Measurements from ENCODE around the gene HLA-DMA. TPM values are rescaled to one million over a fixed set of nuclear protein-coding genes. Genes with fewer than 3 reads are reported as not detected.

HLA-DMA gene
- total and polyA plus RNA-seq, 2 of the 13 experiments (the other 11 are each of a cell fraction or from before 2014, with no cell fraction given): 0.70 to 0.71 TPM

DNA sequence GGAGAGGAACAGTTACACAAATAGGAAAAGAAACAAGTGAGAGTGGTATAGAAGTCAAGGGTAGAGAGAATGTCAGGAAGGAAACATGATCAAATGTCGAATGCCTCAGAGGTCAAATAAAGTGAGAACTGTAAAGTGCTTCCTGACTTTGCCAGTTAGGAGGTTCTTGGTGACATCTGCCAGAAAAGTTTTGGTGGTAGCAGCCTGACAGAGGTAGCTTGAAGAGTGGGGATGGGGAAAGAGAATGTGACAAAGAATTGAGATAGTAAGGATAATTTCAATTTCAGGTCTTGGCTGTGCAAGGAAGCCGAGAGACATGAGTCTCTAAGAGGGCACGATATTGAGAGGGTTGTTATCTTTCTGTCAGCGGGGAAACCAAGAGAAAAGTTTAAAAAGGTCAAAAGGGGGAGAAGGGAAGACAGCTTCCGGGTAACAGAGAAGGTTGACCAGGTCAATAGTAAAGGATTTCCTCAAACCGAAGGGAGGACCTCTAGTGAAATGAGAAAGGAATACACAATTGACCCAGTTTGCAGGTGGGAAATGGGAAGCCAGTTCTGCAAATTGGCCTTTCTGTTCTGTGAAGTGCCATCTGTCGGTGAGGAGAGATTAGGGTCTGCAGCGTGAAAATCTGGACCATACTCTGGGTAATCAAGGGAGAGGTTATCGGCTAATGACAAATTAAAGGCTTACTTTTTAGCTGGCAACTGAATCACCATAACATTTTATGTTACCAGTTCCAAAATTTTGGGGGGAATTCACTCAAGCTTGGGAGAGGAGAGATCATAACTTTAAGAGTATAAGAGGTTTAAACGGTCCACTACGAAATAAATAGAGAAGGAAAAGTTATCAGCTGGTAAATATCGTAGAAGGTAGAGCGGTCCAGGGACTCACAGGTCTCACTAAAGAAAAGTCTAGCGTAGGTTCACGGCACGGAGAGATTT lies 14.5 kb upstream of the HLA-DMA start (continued):
- TF ChIP-seq, protein P1, sequence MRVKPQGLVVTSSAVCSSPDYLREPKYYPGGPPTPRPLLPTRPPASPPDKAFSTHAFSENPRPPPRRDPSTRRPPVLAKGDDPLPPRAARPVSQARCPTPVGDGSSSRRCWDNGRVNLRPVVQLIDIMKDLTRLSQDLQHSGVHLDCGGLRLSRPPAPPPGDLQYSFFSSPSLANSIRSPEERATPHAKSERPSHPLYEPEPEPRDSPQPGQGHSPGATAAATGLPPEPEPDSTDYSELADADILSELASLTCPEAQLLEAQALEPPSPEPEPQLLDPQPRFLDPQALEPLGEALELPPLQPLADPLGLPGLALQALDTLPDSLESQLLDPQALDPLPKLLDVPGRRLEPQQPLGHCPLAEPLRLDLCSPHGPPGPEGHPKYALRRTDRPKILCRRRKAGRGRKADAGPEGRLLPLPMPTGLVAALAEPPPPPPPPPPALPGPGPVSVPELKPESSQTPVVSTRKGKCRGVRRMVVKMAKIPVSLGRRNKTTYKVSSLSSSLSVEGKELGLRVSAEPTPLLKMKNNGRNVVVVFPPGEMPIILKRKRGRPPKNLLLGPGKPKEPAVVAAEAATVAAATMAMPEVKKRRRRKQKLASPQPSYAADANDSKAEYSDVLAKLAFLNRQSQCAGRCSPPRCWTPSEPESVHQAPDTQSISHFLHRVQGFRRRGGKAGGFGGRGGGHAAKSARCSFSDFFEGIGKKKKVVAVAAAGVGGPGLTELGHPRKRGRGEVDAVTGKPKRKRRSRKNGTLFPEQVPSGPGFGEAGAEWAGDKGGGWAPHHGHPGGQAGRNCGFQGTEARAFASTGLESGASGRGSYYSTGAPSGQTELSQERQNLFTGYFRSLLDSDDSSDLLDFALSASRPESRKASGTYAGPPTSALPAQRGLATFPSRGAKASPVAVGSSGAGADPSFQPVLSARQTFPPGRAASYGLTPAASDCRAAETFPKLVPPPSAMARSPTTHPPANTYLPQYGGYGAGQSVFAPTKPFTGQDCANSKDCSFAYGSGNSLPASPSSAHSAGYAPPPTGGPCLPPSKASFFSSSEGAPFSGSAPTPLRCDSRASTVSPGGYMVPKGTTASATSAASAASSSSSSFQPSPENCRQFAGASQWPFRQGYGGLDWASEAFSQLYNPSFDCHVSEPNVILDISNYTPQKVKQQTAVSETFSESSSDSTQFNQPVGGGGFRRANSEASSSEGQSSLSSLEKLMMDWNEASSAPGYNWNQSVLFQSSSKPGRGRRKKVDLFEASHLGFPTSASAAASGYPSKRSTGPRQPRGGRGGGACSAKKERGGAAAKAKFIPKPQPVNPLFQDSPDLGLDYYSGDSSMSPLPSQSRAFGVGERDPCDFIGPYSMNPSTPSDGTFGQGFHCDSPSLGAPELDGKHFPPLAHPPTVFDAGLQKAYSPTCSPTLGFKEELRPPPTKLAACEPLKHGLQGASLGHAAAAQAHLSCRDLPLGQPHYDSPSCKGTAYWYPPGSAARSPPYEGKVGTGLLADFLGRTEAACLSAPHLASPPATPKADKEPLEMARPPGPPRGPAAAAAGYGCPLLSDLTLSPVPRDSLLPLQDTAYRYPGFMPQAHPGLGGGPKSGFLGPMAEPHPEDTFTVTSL (CRISPR knock-in tag; IDR thresholded peaks at IDR 0.05; ENCODE audit: borderline replicate concordance): peak; percentile 56; the same call in 1 of the 2 replicates
- TF ChIP-seq ZNF292 (CRISPR knock-in tag; IDR thresholded peaks at IDR 0.05; ENCODE audit: borderline replicate concordance, low read depth): no peak
- no peak for TF ChIP-seq KLF13 (CRISPR knock-in tag; IDR thresholded peaks at IDR 0.05)
- TF ChIP-seq, protein P2, sequence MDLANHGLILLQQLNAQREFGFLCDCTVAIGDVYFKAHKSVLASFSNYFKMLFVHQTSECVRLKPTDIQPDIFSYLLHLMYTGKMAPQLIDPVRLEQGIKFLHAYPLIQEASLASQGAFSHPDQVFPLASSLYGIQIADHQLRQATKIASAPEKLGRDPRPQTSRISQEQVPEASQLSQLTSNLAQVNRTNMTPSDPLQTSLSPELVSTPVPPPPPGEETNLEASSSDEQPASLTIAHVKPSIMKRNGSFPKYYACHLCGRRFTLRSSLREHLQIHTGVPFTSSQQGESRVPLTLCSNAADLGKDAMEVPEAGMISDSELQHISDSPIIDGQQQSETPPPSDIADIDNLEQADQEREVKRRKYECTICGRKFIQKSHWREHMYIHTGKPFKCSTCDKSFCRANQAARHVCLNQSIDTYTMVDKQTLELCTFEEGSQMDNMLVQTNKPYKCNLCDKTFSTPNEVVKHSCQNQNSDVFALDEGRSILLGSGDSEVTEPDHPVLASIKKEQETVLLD (CRISPR knock-in tag; IDR thresholded peaks at IDR 0.05; ENCODE audit: low read depth): no peak
- no peak for TF ChIP-seq ZSCAN25 (CRISPR knock-in tag; IDR thresholded peaks at IDR 0.05)
- TF ChIP-seq ZBTB7B (CRISPR knock-in tag; IDR thresholded peaks at IDR 0.05): no peak; the same call in 1 of the 2 replicates
- TF ChIP-seq MYNN (CRISPR knock-in tag; IDR thresholded peaks at IDR 0.05; ENCODE audit: low read depth): no peak
- TF ChIP-seq STAG1 (CRISPR knock-in tag; IDR thresholded peaks at IDR 0.05): peak; percentile 39; the same call in 1 of the 2 replicates
- TF ChIP-seq, protein P3, sequence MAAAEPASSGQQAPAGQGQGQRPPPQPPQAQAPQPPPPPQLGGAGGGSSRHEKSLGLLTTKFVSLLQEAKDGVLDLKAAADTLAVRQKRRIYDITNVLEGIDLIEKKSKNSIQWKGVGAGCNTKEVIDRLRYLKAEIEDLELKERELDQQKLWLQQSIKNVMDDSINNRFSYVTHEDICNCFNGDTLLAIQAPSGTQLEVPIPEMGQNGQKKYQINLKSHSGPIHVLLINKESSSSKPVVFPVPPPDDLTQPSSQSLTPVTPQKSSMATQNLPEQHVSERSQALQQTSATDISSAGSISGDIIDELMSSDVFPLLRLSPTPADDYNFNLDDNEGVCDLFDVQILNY (CRISPR knock-in tag; conservative IDR thresholded peaks at IDR 0.05): no peak
- no peak for TF ChIP-seq CAMTA2 (CRISPR knock-in tag; IDR thresholded peaks at IDR 0.05; ENCODE audit: borderline replicate concordance)
- no peak for TF ChIP-seq TMF1 (CRISPR knock-in tag; IDR thresholded peaks at IDR 0.05; ENCODE audit: low read depth)
- TF ChIP-seq, protein P4, sequence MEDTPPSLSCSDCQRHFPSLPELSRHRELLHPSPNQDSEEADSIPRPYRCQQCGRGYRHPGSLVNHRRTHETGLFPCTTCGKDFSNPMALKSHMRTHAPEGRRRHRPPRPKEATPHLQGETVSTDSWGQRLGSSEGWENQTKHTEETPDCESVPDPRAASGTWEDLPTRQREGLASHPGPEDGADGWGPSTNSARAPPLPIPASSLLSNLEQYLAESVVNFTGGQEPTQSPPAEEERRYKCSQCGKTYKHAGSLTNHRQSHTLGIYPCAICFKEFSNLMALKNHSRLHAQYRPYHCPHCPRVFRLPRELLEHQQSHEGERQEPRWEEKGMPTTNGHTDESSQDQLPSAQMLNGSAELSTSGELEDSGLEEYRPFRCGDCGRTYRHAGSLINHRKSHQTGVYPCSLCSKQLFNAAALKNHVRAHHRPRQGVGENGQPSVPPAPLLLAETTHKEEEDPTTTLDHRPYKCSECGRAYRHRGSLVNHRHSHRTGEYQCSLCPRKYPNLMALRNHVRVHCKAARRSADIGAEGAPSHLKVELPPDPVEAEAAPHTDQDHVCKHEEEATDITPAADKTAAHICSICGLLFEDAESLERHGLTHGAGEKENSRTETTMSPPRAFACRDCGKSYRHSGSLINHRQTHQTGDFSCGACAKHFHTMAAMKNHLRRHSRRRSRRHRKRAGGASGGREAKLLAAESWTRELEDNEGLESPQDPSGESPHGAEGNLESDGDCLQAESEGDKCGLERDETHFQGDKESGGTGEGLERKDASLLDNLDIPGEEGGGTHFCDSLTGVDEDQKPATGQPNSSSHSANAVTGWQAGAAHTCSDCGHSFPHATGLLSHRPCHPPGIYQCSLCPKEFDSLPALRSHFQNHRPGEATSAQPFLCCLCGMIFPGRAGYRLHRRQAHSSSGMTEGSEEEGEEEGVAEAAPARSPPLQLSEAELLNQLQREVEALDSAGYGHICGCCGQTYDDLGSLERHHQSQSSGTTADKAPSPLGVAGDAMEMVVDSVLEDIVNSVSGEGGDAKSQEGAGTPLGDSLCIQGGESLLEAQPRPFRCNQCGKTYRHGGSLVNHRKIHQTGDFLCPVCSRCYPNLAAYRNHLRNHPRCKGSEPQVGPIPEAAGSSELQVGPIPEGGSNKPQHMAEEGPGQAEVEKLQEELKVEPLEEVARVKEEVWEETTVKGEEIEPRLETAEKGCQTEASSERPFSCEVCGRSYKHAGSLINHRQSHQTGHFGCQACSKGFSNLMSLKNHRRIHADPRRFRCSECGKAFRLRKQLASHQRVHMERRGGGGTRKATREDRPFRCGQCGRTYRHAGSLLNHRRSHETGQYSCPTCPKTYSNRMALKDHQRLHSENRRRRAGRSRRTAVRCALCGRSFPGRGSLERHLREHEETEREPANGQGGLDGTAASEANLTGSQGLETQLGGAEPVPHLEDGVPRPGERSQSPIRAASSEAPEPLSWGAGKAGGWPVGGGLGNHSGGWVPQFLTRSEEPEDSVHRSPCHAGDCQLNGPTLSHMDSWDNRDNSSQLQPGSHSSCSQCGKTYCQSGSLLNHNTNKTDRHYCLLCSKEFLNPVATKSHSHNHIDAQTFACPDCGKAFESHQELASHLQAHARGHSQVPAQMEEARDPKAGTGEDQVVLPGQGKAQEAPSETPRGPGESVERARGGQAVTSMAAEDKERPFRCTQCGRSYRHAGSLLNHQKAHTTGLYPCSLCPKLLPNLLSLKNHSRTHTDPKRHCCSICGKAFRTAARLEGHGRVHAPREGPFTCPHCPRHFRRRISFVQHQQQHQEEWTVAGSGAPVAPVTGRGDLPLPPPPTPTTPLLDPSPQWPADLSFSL (CRISPR knock-in tag; IDR thresholded peaks at IDR 0.05): no peak
